Vagina (tissue), 2 donors: ENCODE results near the gene GLI3.

Source experiments
- POLR2AphosphoS5 ChIP-seq, 2 donors: sonication (generic); formaldehyde crosslinking; IDR thresholded peaks; one replicate each; pipeline ENCODE4 v1.9.0; 2017; ENCODE audit warnings: antibody characterized with exemption in 2 of 2, mild to moderate bottlenecking in 2 of 2, low read depth in 1 of 2; ENCODE audit not compliant: insufficient read depth in 1 of 2
- TF ChIP-seq, protein P1 (sequence below), 3 experiments: fragments of 450-650 bp in 2 of 3; fragments of 200-600 bp in 1 of 3; sonication (generic) in 1 of 3; IDR thresholded peaks; one replicate each; pipeline ENCODE4 v1.5.1; 2017 to 2019; ENCODE audit warnings: antibody characterized with exemption in 3 of 3, mild to moderate bottlenecking in 2 of 3, moderate library complexity in 2 of 3

DNA sequence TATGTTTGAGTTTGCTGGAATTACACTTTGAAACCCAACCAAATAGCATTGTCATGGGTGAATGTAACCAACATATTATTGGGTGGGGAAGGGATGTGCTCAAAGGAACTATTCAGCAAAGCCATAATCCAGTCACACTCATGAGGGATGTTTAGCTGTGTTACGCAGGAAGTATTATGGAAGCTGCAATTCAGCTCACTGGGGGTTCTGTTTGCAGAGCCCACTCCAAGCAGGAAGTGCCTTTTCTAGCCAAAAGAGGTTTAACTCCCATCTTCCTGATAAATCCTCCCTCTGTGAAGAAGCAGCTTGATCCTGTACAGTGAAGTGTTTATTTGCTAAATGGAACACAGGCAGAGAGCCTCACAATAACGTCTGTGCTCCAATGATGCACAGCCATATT, 172.5 kb downstream of the GLI3 start:
- TF ChIP-seq POLR2AphosphoS5 (IDR thresholded peaks at IDR 0.05; ENCODE audit: insufficient read depth in 1 of 2, low read depth in 1 of 2): no peak
- TF ChIP-seq, protein P1, sequence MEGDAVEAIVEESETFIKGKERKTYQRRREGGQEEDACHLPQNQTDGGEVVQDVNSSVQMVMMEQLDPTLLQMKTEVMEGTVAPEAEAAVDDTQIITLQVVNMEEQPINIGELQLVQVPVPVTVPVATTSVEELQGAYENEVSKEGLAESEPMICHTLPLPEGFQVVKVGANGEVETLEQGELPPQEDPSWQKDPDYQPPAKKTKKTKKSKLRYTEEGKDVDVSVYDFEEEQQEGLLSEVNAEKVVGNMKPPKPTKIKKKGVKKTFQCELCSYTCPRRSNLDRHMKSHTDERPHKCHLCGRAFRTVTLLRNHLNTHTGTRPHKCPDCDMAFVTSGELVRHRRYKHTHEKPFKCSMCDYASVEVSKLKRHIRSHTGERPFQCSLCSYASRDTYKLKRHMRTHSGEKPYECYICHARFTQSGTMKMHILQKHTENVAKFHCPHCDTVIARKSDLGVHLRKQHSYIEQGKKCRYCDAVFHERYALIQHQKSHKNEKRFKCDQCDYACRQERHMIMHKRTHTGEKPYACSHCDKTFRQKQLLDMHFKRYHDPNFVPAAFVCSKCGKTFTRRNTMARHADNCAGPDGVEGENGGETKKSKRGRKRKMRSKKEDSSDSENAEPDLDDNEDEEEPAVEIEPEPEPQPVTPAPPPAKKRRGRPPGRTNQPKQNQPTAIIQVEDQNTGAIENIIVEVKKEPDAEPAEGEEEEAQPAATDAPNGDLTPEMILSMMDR (IDR thresholded peaks at IDR 0.05): no peak
